Tibial nerve (tissue), 3 donors: Measurements from ENCODE around the gene GMDS.

Experiments
- POLR2A ChIP-seq, 2 donors: fragments of 450-650 bp; IDR thresholded peaks; one replicate each; pipeline ENCODE4 v1.6.1; 2017; ENCODE audit warnings: antibody characterized with exemption in 2 of 2, mild to moderate bottlenecking in 2 of 2, moderate library complexity in 2 of 2
- TF ChIP-seq, protein P1 (sequence below), 5 experiments: fragments of 200-600 bp in 3 of 5; fragments of 450-650 bp in 2 of 5; sonication (generic) in 3 of 5; IDR thresholded peaks; one replicate each; pipeline ENCODE4 v1.5.1; 2016 to 2019; ENCODE audit warnings: antibody characterized with exemption in 5 of 5, mild to moderate bottlenecking in 3 of 5, moderate library complexity in 2 of 5

DNA sequence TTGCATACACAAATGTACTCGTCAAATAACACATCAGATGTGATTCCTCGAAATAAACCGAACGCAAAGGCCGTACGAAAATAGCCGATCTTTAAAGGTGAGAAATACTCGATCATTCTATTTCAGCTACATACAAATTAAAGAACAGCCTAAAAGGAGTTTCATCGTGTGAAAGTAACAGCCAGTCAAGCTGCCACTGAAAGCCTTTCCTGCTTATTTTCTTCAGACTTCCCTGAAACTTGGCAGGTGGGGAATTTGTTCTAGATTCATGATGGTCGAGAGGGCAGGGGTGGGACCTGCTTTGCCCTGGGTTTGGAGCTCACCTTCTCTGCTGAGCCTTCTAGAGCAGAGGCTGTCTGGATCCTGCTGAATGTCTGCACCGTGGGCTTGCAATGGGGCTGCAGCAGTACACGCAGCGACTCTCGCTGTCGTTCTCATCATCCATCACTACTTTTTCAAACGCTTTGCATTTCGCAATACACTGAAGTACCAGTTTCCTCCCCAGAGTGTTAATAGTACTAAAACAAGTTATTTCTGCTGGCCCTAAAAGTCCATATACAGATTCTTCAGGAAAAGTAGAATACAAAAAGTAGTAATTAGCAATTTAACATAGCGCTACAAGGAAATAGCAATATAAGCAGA, 619.5 kb downstream of the GMDS start:
- TF ChIP-seq POLR2A (IDR thresholded peaks at IDR 0.05) = no peak
- TF ChIP-seq, protein P1, sequence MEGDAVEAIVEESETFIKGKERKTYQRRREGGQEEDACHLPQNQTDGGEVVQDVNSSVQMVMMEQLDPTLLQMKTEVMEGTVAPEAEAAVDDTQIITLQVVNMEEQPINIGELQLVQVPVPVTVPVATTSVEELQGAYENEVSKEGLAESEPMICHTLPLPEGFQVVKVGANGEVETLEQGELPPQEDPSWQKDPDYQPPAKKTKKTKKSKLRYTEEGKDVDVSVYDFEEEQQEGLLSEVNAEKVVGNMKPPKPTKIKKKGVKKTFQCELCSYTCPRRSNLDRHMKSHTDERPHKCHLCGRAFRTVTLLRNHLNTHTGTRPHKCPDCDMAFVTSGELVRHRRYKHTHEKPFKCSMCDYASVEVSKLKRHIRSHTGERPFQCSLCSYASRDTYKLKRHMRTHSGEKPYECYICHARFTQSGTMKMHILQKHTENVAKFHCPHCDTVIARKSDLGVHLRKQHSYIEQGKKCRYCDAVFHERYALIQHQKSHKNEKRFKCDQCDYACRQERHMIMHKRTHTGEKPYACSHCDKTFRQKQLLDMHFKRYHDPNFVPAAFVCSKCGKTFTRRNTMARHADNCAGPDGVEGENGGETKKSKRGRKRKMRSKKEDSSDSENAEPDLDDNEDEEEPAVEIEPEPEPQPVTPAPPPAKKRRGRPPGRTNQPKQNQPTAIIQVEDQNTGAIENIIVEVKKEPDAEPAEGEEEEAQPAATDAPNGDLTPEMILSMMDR (IDR thresholded peaks at IDR 0.05) = no peak
